Activated CD4-positive, alpha-beta T cell treated with anti-CD3 and anti-CD28 coated beads, Interleukin-2, Interleukin-4, amounts not matched to agents 100 ng/mL and 50 ng/mL, durations not matched to agents 16 hours and 8 hours (primary cell): ENCODE measurements around the gene PTPRN2.

Experiments used
- DNase-seq: peaks from one replicate; pipeline ENCODE4 v3.0.0-alpha.2; 2020; ENCODE audit warnings: low spot score

Gene PTPRN2

GRCh38 chr7:158137516-158138328 is 449.9 kb downstream of the PTPRN2 start:
- DNase-seq: no peak

- DNase-seq: no peak
Measured at GRCh38 chr7:158135931-158136330, 451.7 kb downstream of the PTPRN2 start.

- DNase-seq: no peak
Measured at GRCh38 chr7:158134824-158135223, 452.8 kb downstream of the PTPRN2 start.

GRCh38 chr7:158133515-158134271 is 453.9 kb downstream of the PTPRN2 start:
- DNase-seq: no peak

GRCh38 chr7:158133057-158133456 is 454.6 kb downstream of the PTPRN2 start:
- DNase-seq: no peak

- DNase-seq: no peak
Measured at GRCh38 chr7:158130023-158130409, 457.6 kb downstream of the PTPRN2 start.

GRCh38 chr7:158129037-158130022 is 458.3 kb downstream of the PTPRN2 start:
- DNase-seq: no peak

GRCh38 chr7:158128572-158128971 is 459.1 kb downstream of the PTPRN2 start:
- DNase-seq: no peak

GRCh38 chr7:158127241-158127640 is 460.4 kb downstream of the PTPRN2 start:
- no peak for DNase-seq

- DNase-seq: no peak
Measured at GRCh38 chr7:158126661-158127060, 461.0 kb downstream of the PTPRN2 start.

GRCh38 chr7:158125721-158126120 is 461.9 kb downstream of the PTPRN2 start:
- DNase-seq: no peak

- DNase-seq: no peak
Measured at GRCh38 chr7:158125091-158125490, 462.5 kb downstream of the PTPRN2 start.

GRCh38 chr7:158124671-158125079 is 462.9 kb downstream of the PTPRN2 start:
- DNase-seq: no peak

- DNase-seq: no peak
Measured at GRCh38 chr7:158123753-158124152, 463.9 kb downstream of the PTPRN2 start.

GRCh38 chr7:158123214-158123613 is 464.4 kb downstream of the PTPRN2 start:
- no peak for DNase-seq

GRCh38 chr7:158121441-158122045 is 466.1 kb downstream of the PTPRN2 start:
- no peak for DNase-seq

- no peak for DNase-seq
Measured at GRCh38 chr7:158120716-158121115, 466.9 kb downstream of the PTPRN2 start.

- DNase-seq: no peak
Measured at GRCh38 chr7:158120316-158120715, 467.3 kb downstream of the PTPRN2 start.

- DNase-seq: no peak
Measured at GRCh38 chr7:158117341-158118222, 470.0 kb downstream of the PTPRN2 start.

- DNase-seq: no peak
Measured at GRCh38 chr7:158116235-158116634, 471.4 kb downstream of the PTPRN2 start.
